Fibroblast of upper back skin (primary cell): ENCODE measurements around the gene FAM168A.
"Not testable (repeated sequence)": the region's sequence is repeated elsewhere in the genome, so short reads cannot be mapped to it uniquely, and the experiment has no call there.

Source experiments
- DNase-seq: peaks from one replicate; pipeline ENCODE4 v3.0.0-alpha.2; 2013

FAM168A gene

GRCh38 chr11:73465023-73465675 is 132.8 kb downstream of the FAM168A start:
- DNase-seq: peak; percentile 48

DNA sequence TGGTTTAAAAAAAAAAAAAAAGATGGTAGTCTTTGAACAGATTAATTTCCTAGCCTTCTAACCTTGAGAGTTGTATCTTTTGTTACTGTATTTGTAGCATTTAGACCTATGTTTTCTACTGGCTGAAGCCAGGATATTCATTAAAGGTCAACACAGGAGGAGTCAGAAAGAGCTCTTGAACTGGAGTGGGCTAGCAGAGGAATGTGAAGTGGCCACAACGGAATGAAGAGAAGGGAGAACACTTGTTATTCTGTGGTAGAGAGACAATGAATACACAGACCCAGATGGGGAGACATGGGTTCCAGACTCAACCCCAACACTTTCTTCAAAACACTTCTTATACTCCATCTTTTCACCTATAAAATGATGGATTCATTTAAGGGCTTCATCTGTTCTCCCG is 133.6 kb downstream of the FAM168A start:
- peak; percentile 24 for DNase-seq

DNA sequence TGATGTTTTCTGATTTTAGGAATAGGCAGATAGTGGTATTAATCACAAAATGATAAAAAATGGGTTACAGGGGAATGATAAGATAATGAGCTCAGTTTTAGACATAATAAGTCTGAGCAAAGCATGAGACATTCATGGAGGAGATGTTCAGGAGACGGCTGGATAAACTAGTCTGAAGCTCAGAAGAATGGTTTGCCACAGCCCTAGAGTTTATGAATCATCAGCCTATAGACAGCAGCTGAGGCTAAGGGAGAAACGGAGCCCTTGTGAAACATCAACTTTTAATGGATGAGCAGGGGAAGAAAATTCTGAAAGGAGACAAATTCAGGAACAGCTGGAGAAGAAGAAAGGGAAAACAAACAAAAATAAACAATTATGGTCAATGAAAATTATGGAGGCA is 134.6 kb downstream of the FAM168A start:
- peak; percentile 75 for DNase-seq

- no peak for DNase-seq
Observed at GRCh38 chr11:73461964-73462363, 135.9 kb downstream of the FAM168A start.

DNA sequence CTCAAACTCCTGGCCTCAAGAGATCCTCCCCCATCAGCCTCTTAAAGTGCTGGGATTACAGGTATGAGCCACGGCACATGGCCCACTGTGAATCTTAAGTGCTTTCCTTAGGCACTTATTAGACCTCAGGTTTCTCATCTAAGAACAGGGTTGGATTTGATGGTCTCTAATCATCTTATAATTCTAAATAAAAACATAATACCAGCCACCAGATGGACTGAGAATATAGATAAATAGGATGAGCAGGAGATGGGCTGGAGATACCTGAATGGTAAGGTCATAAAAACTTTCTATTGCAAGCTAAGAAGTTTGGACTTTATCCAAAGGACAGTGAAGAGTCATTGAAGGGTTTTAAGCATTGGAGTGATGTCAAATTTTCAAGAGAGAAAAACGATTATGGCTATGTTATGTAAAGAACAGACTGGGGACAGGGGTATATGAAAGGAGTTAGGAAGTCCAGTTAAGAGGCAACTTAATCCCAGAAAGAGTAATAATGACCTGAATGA is 136.5 kb downstream of the FAM168A start:
- peak; percentile 46 for DNase-seq

- DNase-seq: no peak
Observed at GRCh38 chr11:73458201-73458600, 139.7 kb downstream of the FAM168A start.

DNA sequence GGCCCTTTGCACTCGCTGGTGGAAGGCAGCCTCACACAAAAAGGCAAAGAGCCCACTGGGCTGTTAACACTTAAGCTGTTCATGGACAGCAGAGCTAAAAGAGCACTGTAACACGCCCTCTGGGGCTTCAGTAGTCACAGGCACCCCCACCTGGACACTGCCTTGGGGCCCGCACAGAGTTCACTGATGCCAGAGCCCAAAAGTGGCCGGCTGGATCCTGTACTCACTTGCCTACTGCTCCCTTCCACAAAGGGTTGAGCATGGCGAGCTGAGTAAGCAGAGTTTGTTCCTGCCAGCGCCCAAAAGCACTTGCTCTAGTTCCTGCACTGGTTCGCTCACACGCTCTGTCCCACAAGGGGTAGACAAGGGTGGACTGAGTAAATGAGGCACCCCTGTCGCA is 142.9 kb downstream of the FAM168A start:
- no peak for DNase-seq

DNA sequence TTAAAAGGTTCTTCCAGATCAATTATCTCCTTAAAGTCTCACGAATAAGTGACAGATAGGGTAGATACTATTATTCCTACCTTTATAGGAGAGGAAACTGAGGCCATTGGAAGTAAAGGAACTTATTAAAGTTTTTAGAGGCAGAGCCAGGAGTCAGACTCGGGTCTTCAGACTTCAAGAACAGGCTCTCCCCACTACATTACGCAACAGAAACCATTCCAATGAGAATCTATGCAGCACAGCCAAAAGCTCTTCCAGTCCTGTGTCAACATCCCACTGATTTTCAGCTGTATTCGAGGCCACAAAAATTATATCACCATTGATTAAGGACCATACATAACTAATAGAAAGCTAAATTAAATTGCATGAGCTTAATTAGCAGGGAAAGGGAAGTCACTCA is 144.3 kb downstream of the FAM168A start:
- no peak for DNase-seq

GRCh38 chr11:73452726-73453125 is 145.2 kb downstream of the FAM168A start:
- DNase-seq: no peak

DNA sequence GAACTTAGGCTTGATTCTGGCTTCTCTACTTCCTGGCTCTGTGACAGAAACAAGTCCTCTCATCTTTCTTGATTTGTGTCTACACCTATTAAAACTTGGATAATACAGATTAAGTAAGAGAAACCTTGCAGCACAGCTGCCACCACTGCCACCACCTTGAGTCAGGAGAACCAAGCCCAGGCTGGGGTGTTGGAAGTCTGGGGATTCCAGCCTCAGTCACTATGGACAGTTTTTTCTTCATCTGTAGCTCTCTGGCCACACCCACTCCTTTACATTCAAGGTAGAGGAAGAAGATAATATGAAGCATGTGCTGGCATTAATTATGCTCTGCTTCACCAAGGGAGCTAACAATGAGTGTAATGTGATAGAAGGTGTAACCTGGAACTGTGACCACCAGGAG is 146.0 kb downstream of the FAM168A start:
- DNase-seq: no peak

DNA sequence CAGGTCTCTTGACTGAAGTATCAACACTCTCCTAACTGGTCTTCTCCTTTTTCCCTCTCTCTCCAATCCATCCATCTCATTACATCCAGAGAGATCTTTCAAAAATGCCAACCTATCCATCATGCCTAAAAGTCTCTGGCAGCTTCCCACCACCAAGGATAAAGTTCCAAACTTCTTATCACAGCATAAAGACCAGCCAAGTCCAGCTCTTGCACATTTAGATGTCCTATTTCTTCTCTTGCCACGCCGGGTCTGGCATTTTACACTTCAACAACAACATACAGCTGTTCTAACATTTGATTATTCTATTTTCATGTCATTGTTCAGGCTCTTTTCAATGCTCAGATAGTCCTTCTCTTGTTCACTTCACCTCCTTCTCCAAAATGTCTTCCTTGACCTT is 151.1 kb downstream of the FAM168A start:
- DNase-seq: no peak

- no peak for DNase-seq
Observed at GRCh38 chr11:73445980-73446379, 151.9 kb downstream of the FAM168A start.

GRCh38 chr11:73439002-73439843 is 158.7 kb downstream of the FAM168A start:
- peak; percentile 71 for DNase-seq

GRCh38 chr11:73436859-73437258 is 161.1 kb downstream of the FAM168A start:
- DNase-seq: not testable (repeated sequence)

- no peak for DNase-seq
Observed at GRCh38 chr11:73431396-73431795, 166.5 kb downstream of the FAM168A start.

DNA sequence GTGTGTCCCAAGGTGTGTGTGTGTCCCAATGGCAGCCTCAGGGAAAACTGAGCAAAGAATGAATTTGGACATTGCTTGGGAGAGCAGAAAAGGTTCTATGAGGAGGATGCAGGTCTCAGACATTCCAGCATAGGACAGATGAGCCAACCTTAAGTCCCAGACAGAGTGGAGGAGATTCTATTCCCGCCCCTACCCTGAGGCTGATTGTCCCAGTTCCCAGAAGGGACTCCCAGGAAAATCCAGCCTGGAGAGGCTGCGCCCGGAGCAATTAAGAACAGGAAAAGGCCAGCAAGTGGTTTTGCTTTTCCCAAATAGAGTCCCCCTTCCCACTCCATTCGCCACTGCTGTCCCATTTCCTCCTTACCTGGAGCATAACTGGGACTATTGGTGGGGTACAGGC is 167.6 kb downstream of the FAM168A start:
- no peak for DNase-seq

DNA sequence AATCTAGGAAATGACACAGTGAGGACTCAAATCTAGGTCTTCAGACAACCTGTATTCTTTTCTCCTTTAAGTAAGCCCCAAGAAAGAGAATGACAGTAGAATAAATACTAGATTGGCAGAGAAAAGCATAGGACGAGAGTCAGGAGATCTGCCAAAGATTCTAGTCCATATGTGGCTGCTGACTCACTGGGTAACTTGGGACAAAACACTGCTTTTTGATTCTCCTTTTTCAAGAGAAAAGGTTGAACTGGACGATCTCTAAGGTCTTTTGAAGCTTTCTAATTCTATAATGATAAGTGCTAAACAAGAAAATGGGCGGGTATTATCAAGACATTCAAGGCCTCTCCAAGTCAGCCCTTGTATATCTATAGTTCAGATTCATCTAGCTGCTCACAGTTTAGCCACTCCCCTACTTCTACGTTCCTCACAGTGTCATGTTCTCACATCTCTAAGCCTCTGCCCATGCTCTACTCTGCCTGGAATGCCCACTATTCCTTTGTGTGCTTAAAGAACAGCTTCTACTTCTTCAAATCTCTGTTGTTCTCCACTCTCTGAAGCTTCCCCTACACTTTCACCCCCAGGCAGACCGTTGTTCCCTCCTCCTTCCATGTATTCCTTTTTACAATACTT is 168.7 kb downstream of the FAM168A start:
- DNase-seq: peak; percentile 67

DNA sequence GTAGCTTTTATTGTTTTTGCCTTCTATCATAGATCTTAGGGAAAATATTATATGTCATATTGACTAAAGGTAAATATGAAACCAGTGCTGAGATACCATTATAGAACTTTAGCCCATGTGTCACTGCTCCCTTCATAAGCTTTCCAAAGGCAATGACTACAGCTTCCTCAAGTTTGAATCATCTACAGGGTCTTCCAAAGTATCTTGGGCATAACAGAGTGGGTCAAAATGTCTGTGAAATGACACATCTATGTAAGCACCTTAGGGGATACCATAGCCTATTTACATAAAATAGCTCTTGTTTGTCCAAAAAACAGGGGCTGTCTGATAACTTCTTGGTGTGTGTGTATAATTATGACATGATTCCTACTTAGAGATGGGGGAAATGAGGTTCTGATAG is 169.2 kb downstream of the FAM168A start:
- peak; percentile 10 for DNase-seq

DNA sequence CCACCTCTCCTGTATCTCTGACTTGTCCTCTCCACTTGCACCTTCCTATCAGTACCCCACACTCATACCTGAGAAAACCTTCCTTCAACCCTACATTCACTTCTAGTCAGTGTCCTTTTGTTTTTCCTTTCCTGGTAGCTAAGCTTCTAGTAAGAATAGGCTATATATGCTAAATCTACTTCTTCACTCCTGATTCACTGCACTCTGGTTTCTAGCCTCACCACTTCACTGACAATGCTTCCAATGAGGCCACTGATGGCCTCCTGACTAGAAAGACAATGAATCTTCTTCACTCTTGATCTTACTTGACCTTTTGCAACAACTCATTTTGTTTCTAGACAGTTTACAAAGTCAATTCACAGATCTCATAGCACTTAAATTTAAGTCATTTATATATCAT is 169.7 kb downstream of the FAM168A start:
- DNase-seq: no peak

- peak; percentile 76 for DNase-seq
Observed at GRCh38 chr11:73426219-73426850, 171.6 kb downstream of the FAM168A start.

GRCh38 chr11:73425108-73425507 is 172.8 kb downstream of the FAM168A start:
- no peak for DNase-seq

- no peak for DNase-seq
Observed at GRCh38 chr11:73423506-73423905, 174.4 kb downstream of the FAM168A start.

GRCh38 chr11:73422886-73423285 is 175.0 kb downstream of the FAM168A start:
- no peak for DNase-seq
